ENCODE results near the gene STRA6. TPM values are rescaled to one million over a fixed set of nuclear protein-coding genes. Genes with fewer than 3 reads are reported as not detected.
"Not testable (repeated sequence)": the region's sequence is repeated elsewhere in the genome, so short reads cannot be mapped to it uniquely, and the experiment has no call there.

Gene STRA6
- total and polyA plus RNA-seq, 3 experiments from 2014 or later = not detected

- ChIA-PET CTCF (no interaction called here), POLR2A (no interaction called here)
- Mint-ChIP-seq H3K27ac (peak overlapping the region in 1 of 8 donors; percentile 63), H3K27me3 (peaks cover 4 to 12% of the 10 kb centered on the region in 2 donors), H3K4me3 (no peak overlapping the region), H3K9me3 (no peaks in the 10 kb centered on the region), H3K4me1 (no peaks in the 10 kb centered on the region), H3K36me3 (no peaks in the 10 kb centered on the region)
- H3K4me1 ChIP-seq (ENCODE audit: insufficient read depth, low read length) = no peaks in the 10 kb centered on the region
- H3K36me3 ChIP-seq (ENCODE audit: insufficient read depth, low read length) = no peaks in the 10 kb centered on the region
- no peaks in the 10 kb centered on the region for H3K9me3 ChIP-seq (ENCODE audit: low read length)
- no peak for DNase-seq
- no peaks in the 10 kb centered on the region for H3K27me3 ChIP-seq (ENCODE audit: insufficient read depth, low read length, poor library complexity, severe bottlenecking)
- no peak overlapping the region for H3K27ac ChIP-seq (ENCODE audit: low read depth, low read length)
- no peak overlapping the region for H3K4me3 ChIP-seq (ENCODE audit: low read length)
These were observed 32.3 kb downstream of the STRA6 start for GRCh38 chr15:74170071-74170844.

- H3K9me3 ChIP-seq (ENCODE audit: low read length) = no peaks in the 10 kb centered on the region
- no peaks in the 10 kb centered on the region for H3K36me3 ChIP-seq (ENCODE audit: insufficient read depth, low read length)
- H3K9me3 Mint-ChIP-seq = peaks cover 0 to 6% (median 3%) of the 10 kb centered on the region in 5 donors
- CTCF ChIA-PET = no interaction called here
- no peaks in the 10 kb centered on the region for H3K36me3 Mint-ChIP-seq
- H3K27me3 ChIP-seq (ENCODE audit: insufficient read depth, low read length, poor library complexity, severe bottlenecking) = no peaks in the 10 kb centered on the region
- no peak overlapping the region for H3K27ac Mint-ChIP-seq
- DNase-seq = no peak
- H3K4me1 ChIP-seq (ENCODE audit: insufficient read depth, low read length) = no peaks in the 10 kb centered on the region
- no peaks in the 10 kb centered on the region for H3K4me1 Mint-ChIP-seq
- peaks cover 7 to 25% of the 10 kb centered on the region in 2 donors for H3K27me3 Mint-ChIP-seq
- H3K4me3 Mint-ChIP-seq = no peak overlapping the region
- H3K4me3 ChIP-seq (ENCODE audit: low read length) = no peak overlapping the region
- POLR2A ChIA-PET = no interaction called here
- H3K27ac ChIP-seq (ENCODE audit: low read depth, low read length) = no peak overlapping the region
These were observed 33.9 kb downstream of the STRA6 start for GRCh38 chr15:74168711-74169126.

- DNase-seq = no peak
- no peaks in the 10 kb centered on the region for H3K36me3 ChIP-seq (ENCODE audit: insufficient read depth, low read length)
- H3K4me3 ChIP-seq (ENCODE audit: low read length) = no peak overlapping the region
- ChIA-PET POLR2A (no interaction called here), CTCF (no interaction called here)
- Mint-ChIP-seq H3K36me3 (no peaks in the 10 kb centered on the region), H3K27me3 (peaks cover 13 to 28% of the 10 kb centered on the region in 2 donors), H3K27ac (no peak overlapping the region), H3K9me3 (peaks cover 0 to 6% (median 3%) of the 10 kb centered on the region in 5 donors), H3K4me1 (no peaks in the 10 kb centered on the region), H3K4me3 (no peak overlapping the region)
- H3K9me3 ChIP-seq (ENCODE audit: low read length) = no peaks in the 10 kb centered on the region
- H3K27ac ChIP-seq (ENCODE audit: low read depth, low read length) = no peak overlapping the region
- H3K27me3 ChIP-seq (ENCODE audit: insufficient read depth, low read length, poor library complexity, severe bottlenecking) = no peaks in the 10 kb centered on the region
- H3K4me1 ChIP-seq (ENCODE audit: insufficient read depth, low read length) = no peaks in the 10 kb centered on the region
These were observed 34.7 kb downstream of the STRA6 start for GRCh38 chr15:74167891-74168331.

DNA sequence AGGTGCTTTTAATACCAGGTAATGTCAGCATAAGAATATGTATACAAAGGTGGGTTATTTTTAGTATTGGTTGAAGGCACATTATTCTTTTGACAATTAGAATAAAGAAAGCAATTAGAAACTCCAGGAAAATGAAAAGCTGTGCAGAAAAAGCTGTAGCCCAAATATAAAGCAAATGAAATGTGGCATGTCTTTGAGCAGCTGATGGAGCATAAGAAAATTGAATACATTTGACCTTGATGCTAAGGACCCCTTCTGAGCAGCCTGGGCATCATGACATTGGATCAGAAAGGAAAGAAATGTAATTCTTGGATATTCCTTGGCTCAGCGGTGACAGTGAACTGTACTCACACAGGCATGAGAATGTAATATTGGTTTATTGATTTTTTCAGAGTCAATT, 37.1 kb downstream of the STRA6 start:
- Histone ChIP-seq H3K36me3 (ENCODE audit: insufficient read depth, low read length) (no peaks in the 10 kb centered on the region), H3K27me3 (ENCODE audit: insufficient read depth, low read length, poor library complexity, severe bottlenecking) (no peaks in the 10 kb centered on the region), H3K9me3 (ENCODE audit: low read length) (no peaks in the 10 kb centered on the region), H3K4me3 (ENCODE audit: low read length) (no peak overlapping the region), H3K4me1 (ENCODE audit: insufficient read depth, low read length) (no peaks in the 10 kb centered on the region), H3K27ac (ENCODE audit: low read depth, low read length) (no peak overlapping the region)
- H3K4me3 Mint-ChIP-seq = no peak overlapping the region
- ChIA-PET CTCF (no interaction called here), POLR2A (no interaction called here)
- peaks cover 13 to 38% of the 10 kb centered on the region in 2 donors for H3K27me3 Mint-ChIP-seq
- DNase-seq = no peak
- no peaks in the 10 kb centered on the region for H3K4me1 Mint-ChIP-seq
- H3K27ac Mint-ChIP-seq = no peak overlapping the region
- no peaks in the 10 kb centered on the region for H3K36me3 Mint-ChIP-seq
- H3K9me3 Mint-ChIP-seq = peaks cover 0 to 6% (median 3%) of the 10 kb centered on the region in 5 donors

- H3K27me3 ChIP-seq (ENCODE audit: insufficient read depth, low read length, poor library complexity, severe bottlenecking); H3K27ac ChIP-seq (ENCODE audit: low read depth, low read length); H3K4me3 Mint-ChIP-seq; H3K27ac Mint-ChIP-seq; POLR2A ChIA-PET; H3K9me3 Mint-ChIP-seq; DNase-seq; CTCF ChIA-PET; H3K36me3 ChIP-seq (ENCODE audit: insufficient read depth, low read length); H3K9me3 ChIP-seq (ENCODE audit: low read length); H3K4me1 ChIP-seq (ENCODE audit: insufficient read depth, low read length); H3K4me3 ChIP-seq (ENCODE audit: low read length); H3K36me3 Mint-ChIP-seq: not testable (repeated sequence)
- peaks cover under 1 to 11% (median under 1%) of the 10 kb centered on the region in 3 donors for H3K4me1 Mint-ChIP-seq
- H3K27me3 Mint-ChIP-seq = peaks cover 15 to 49% of the 10 kb centered on the region in 2 donors
These were observed 40.4 kb downstream of the STRA6 start for GRCh38 chr15:74162195-74162536.

GRCh38 chr15:74160390-74160789, 42.2 kb downstream of the STRA6 start:
- DNase-seq; H3K36me3 ChIP-seq (ENCODE audit: insufficient read depth, low read length); H3K36me3 Mint-ChIP-seq; H3K9me3 ChIP-seq (ENCODE audit: low read length); POLR2A ChIA-PET; H3K4me3 Mint-ChIP-seq; CTCF ChIA-PET; H3K9me3 Mint-ChIP-seq; H3K4me3 ChIP-seq (ENCODE audit: low read length); H3K27me3 ChIP-seq (ENCODE audit: insufficient read depth, low read length, poor library complexity, severe bottlenecking); H3K4me1 ChIP-seq (ENCODE audit: insufficient read depth, low read length); H3K27ac ChIP-seq (ENCODE audit: low read depth, low read length); H3K27ac Mint-ChIP-seq: not testable (repeated sequence)
- Mint-ChIP-seq H3K4me1 (peaks cover 4 to 16% (median 5%) of the 10 kb centered on the region in 3 donors), H3K27me3 (peaks cover 17 to 51% of the 10 kb centered on the region in 2 donors)

- H3K27ac ChIP-seq (ENCODE audit: low read depth, low read length) = no peak overlapping the region
- no peaks in the 10 kb centered on the region for H3K27me3 ChIP-seq (ENCODE audit: insufficient read depth, low read length, poor library complexity, severe bottlenecking)
- H3K36me3 ChIP-seq (ENCODE audit: insufficient read depth, low read length) = no peaks in the 10 kb centered on the region
- Mint-ChIP-seq H3K9me3 (peaks cover 0 to 4% (median 0%) of the 10 kb centered on the region in 5 donors), H3K4me1 (peaks cover 4 to 16% (median 5%) of the 10 kb centered on the region in 3 donors), H3K27ac (no peak overlapping the region), H3K27me3 (peaks cover 20 to 51% of the 10 kb centered on the region in 2 donors), H3K4me3 (no peak overlapping the region), H3K36me3 (no peaks in the 10 kb centered on the region)
- POLR2A ChIA-PET = no interaction called here
- H3K9me3 ChIP-seq (ENCODE audit: low read length) = no peaks in the 10 kb centered on the region
- no peaks in the 10 kb centered on the region for H3K4me1 ChIP-seq (ENCODE audit: insufficient read depth, low read length)
- H3K4me3 ChIP-seq (ENCODE audit: low read length) = no peak overlapping the region
- CTCF ChIA-PET = no interaction called here
- no peak for DNase-seq
These were observed 42.8 kb downstream of the STRA6 start for GRCh38 chr15:74159773-74160172.

DNA sequence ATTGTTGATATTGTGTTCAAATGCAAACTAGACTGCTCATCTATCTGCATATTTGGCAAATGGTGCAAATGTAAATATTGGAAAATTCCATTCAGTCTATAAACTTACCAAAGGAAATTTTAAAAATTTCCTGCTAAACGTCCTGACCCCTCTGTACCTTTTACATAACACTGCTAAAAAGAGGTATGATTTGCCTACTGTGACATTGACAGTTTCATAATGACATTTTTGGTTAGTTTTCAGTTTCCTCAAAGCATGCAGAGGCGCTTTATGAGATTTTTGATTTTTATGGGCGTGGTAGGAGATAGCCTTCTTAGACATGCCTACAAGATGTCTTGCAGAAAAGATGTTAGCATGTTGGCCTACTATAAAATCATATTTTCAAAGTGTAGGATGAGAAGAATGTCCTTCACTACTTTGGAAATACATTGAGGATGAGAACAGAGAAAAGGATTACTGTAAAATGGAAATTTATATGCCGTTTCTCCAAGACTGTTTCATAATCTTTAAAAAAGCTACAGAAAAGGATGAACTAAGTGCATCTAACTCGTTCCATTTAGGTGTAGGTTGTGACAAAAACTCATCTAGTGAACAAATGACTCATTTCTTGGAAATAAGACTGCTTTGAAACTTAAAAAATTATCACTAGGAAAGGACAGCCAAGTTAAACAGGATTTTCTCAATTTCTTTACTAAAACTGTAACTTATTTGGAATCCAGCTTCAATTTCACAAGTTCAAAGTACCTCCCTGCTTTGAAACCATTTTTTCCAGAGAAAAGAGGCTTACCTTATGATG, 43.5 kb downstream of the STRA6 start:
- ChIA-PET CTCF (no interaction called here), POLR2A (no interaction called here)
- H3K9me3 Mint-ChIP-seq = peaks cover 0 to under 1% (median 0%) of the 10 kb centered on the region in 5 donors
- Histone ChIP-seq H3K4me3 (ENCODE audit: low read length) (no peak overlapping the region), H3K9me3 (ENCODE audit: low read length) (no peaks in the 10 kb centered on the region), H3K27me3 (ENCODE audit: insufficient read depth, low read length, poor library complexity, severe bottlenecking) (no peaks in the 10 kb centered on the region), H3K27ac (ENCODE audit: low read depth, low read length) (no peak overlapping the region), H3K36me3 (ENCODE audit: insufficient read depth, low read length) (no peaks in the 10 kb centered on the region), H3K4me1 (ENCODE audit: insufficient read depth, low read length) (no peaks in the 10 kb centered on the region)
- H3K27me3 Mint-ChIP-seq = peaks cover 17 to 53% of the 10 kb centered on the region in 2 donors
- no peak overlapping the region for H3K4me3 Mint-ChIP-seq
- no peaks in the 10 kb centered on the region for H3K36me3 Mint-ChIP-seq
- peaks cover 4 to 16% (median 5%) of the 10 kb centered on the region in 3 donors for H3K4me1 Mint-ChIP-seq
- H3K27ac Mint-ChIP-seq = no peak overlapping the region
- DNase-seq = no peak
